ENCODE measurements around the gene MYLK4. TPM values are rescaled to one million over a fixed set of nuclear protein-coding genes. Genes with fewer than 3 reads are reported as not detected.
A peak's percentile ranks its signal among the peaks of the same experiment; 100 is the strongest.

Gene MYLK4
- total and polyA plus RNA-seq, 4 donors = 0.27 to 1.6 (median 1.0) TPM

- Histone ChIP-seq H3K36me3 (ENCODE audit: control insufficient read depth in 4 of 4, insufficient read depth in 4 of 4, low read length in 4 of 4) (no peaks in the 10 kb centered on the region), H3K4me3 (no peak overlapping the region), H3K4me1 (ENCODE audit: control insufficient read depth in 5 of 5, insufficient read depth in 5 of 5, low read length in 5 of 5) (peaks cover 0 to 7% (median 0%) of the 10 kb centered on the region in 5 donors), H3K9ac (ENCODE audit: insufficient read depth in 1 of 2, low read length in 2 of 2) (no peak overlapping the region), H3K27me3 (ENCODE audit: control insufficient read depth in 3 of 3, insufficient read depth in 3 of 3, low read length in 2 of 3) (no peaks in the 10 kb centered on the region), H3K9me3 (ENCODE audit: control insufficient read depth in 4 of 4, insufficient read depth in 3 of 4, low read length in 3 of 4) (no peaks in the 10 kb centered on the region), H3K27ac (ENCODE audit: low read depth in 1 of 2, low read length in 1 of 2) (no peak overlapping the region)
- whole genome bisulfite sequencing, 2 donors = 65 to 67% methylated on average over 5 of the region's 5 CpGs
- DNase-seq = peak in 1 of 3 donors; percentile 25
- ATAC-seq (ENCODE audit: insufficient read depth, low FRiP score) = no peak
- TF ChIP-seq CTCF (IDR thresholded peaks at IDR 0.05; ENCODE audit: control extremely low read depth, extremely low read depth) = no peak
Measured at GRCh38 chr6:2656460-2657079, 94.2 kb downstream of the MYLK4 start.

- no peak overlapping the region for H3K27ac ChIP-seq (ENCODE audit: low read depth in 1 of 2, low read length in 1 of 2)
- H3K9me3 ChIP-seq (ENCODE audit: control insufficient read depth in 4 of 4, insufficient read depth in 3 of 4, low read length in 3 of 4) = no peaks in the 10 kb centered on the region
- DNase-seq = no peak
- no peak overlapping the region for H3K4me3 ChIP-seq
- no peaks in the 10 kb centered on the region for H3K36me3 ChIP-seq (ENCODE audit: control insufficient read depth in 4 of 4, insufficient read depth in 4 of 4, low read length in 4 of 4)
- no peak for ATAC-seq (ENCODE audit: insufficient read depth, low FRiP score)
- peaks cover 0 to 7% (median 0%) of the 10 kb centered on the region in 5 donors for H3K4me1 ChIP-seq (ENCODE audit: control insufficient read depth in 5 of 5, insufficient read depth in 5 of 5, low read length in 5 of 5)
- H3K27me3 ChIP-seq (ENCODE audit: control insufficient read depth in 3 of 3, insufficient read depth in 3 of 3, low read length in 2 of 3) = no peaks in the 10 kb centered on the region
- no peak overlapping the region for H3K9ac ChIP-seq (ENCODE audit: insufficient read depth in 1 of 2, low read length in 2 of 2)
- 71 to 84% methylated on average over 3 of the region's 3 CpGs for WGBS, 2 donors
- no peak for TF ChIP-seq CTCF (IDR thresholded peaks at IDR 0.05; ENCODE audit: control extremely low read depth, extremely low read depth)
Measured at GRCh38 chr6:2655844-2656433, 94.8 kb downstream of the MYLK4 start.

GRCh38 chr6:2653369-2654032, 97.2 kb downstream of the MYLK4 start:
- H3K27me3 ChIP-seq (ENCODE audit: control insufficient read depth in 3 of 3, insufficient read depth in 3 of 3, low read length in 2 of 3) = no peaks in the 10 kb centered on the region
- no peak for ATAC-seq (ENCODE audit: insufficient read depth, low FRiP score)
- H3K4me1 ChIP-seq (ENCODE audit: control insufficient read depth in 5 of 5, insufficient read depth in 5 of 5, low read length in 5 of 5) = no peaks in the 10 kb centered on the region
- H3K9me3 ChIP-seq (ENCODE audit: control insufficient read depth in 4 of 4, insufficient read depth in 3 of 4, low read length in 3 of 4) = no peaks in the 10 kb centered on the region
- no peak overlapping the region for H3K27ac ChIP-seq (ENCODE audit: low read depth in 1 of 2, low read length in 1 of 2)
- no peak overlapping the region for H3K4me3 ChIP-seq
- DNase-seq = no peak
- no peak for TF ChIP-seq CTCF (IDR thresholded peaks at IDR 0.05; ENCODE audit: control extremely low read depth, extremely low read depth)
- no peaks in the 10 kb centered on the region for H3K36me3 ChIP-seq (ENCODE audit: control insufficient read depth in 4 of 4, insufficient read depth in 4 of 4, low read length in 4 of 4)
- 77 to 86% methylated on average over 1 of the region's 1 CpG for WGBS, 2 donors
- no peak overlapping the region for H3K9ac ChIP-seq (ENCODE audit: insufficient read depth in 1 of 2, low read length in 2 of 2)

Data from lung (tissue), 12 donors.